A673 (cell line): ENCODE measurements around the gene CBX5.

Experiments used
- CTCF ChIP-seq: fragments of 300-800, 200-600 bp; sonication (generic); conservative IDR thresholded peaks from 2 replicates; pipeline ENCODE4 v1.5.1; 2017; ENCODE audit warnings: low read depth, mild to moderate bottlenecking, antibody characterized with exemption, low read length, moderate library complexity, mixed read lengths
- EZH2 ChIP-seq: fragments of 200-600 bp; sonication (generic); IDR thresholded peaks from 2 replicates; pipeline ENCODE4 v1.6.1; 2017; ENCODE audit warnings: borderline replicate concordance, low read depth, mild to moderate bottlenecking, mixed read lengths, antibody characterized with exemption, low read length; ENCODE audit not compliant: poor library complexity, severe bottlenecking

DNA sequence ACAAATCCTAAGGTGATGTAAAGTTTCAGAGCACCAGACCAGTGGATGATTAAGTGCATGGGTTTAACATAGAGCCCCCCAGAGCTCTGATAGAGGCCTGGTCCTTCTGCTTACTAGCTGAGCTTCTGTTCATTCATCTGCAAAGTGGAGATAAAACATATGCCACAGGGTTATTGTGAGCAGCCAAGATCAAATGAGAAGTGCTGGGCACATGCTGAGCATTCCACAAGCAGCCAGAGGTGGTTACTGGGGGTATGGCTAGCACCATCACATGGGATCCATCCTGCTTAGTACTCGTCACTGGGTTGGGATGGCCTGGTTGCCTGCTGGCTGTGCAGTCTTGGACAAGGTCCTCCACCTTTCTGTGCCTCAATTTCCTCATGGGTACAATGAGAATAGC is 73.1 kb downstream of the CBX5 start:
- TF ChIP-seq CTCF = no peak
- no peak for TF ChIP-seq EZH2
